Osteoblast (primary cell): ENCODE results near the gene RHOT2. TPM values are rescaled to one million over a fixed set of nuclear protein-coding genes. Genes with fewer than 3 reads are reported as not detected.

ENCODE experiments used
- DNase-seq: peaks from one replicate; pipeline ENCODE4 v3.0.0; 2011; ENCODE audit warnings: low spot score, mixed read lengths; ENCODE audit not compliant: insufficient read length; ENCODE audit errors: missing footprints
- H2AFZ ChIP-seq: 2 replicates; pipeline ENCODE4 v1.6.0; 2011; ENCODE audit warnings: mild to moderate bottlenecking, low read length
- H3K27ac ChIP-seq: 2 replicates; pipeline ENCODE4 v1.5.1; 2011; ENCODE audit warnings: mild to moderate bottlenecking, low read depth, low read length, moderate library complexity
- H3K27me3 ChIP-seq: 2 replicates; pipeline ENCODE4 v1.6.0; 2012; ENCODE audit warnings: mild to moderate bottlenecking, control low read depth, inconsistent platforms, low read length, moderate library complexity; ENCODE audit not compliant: insufficient read depth
- H3K36me3 ChIP-seq: 2 replicates; pipeline ENCODE4 v1.5.1; 2011; ENCODE audit warnings: mild to moderate bottlenecking, low read length, control low read depth, moderate library complexity; ENCODE audit not compliant: insufficient read depth
- H3K4me1 ChIP-seq: 2 replicates; pipeline ENCODE4 v1.5.1; 2011; ENCODE audit warnings: mild to moderate bottlenecking, low read length, control low read depth, moderate library complexity; ENCODE audit not compliant: insufficient read depth
- H3K4me2 ChIP-seq: 2 replicates; pipeline ENCODE4 v1.6.0; 2011; ENCODE audit warnings: mild to moderate bottlenecking, low read length; ENCODE audit not compliant: insufficient read depth
- H3K4me3 ChIP-seq: fragments of 200-600 bp; sonication (generic); 3 replicates; pipeline ENCODE4 v1.5.1; 2012; ENCODE audit warnings: mild to moderate bottlenecking, low read length, inconsistent platforms; ENCODE audit not compliant: insufficient read depth
- H3K79me2 ChIP-seq: 2 replicates; pipeline ENCODE4 v1.6.0; 2012; ENCODE audit warnings: mild to moderate bottlenecking, low read length, control low read depth, inconsistent platforms; ENCODE audit not compliant: insufficient read depth
- H3K9me3 ChIP-seq: 2 replicates; pipeline ENCODE4 v1.5.1; 2011; ENCODE audit warnings: low read depth, low read length, control low read depth
- H4K20me1 ChIP-seq: 2 replicates; pipeline ENCODE4 v1.6.0; 2012; ENCODE audit warnings: mild to moderate bottlenecking, low read length, control low read depth; ENCODE audit not compliant: insufficient read depth
- total RNA-seq: library from RNA; depleted of rRNA; stranded (reverse); fragments of >200 nt; gene quantifications from 2 replicates; pipeline ENCODE4 v1.2.3, GENCODE V29; 2012
- TF ChIP-seq, protein P1 (sequence below): IDR thresholded peaks from 2 replicates; pipeline ENCODE4 v1.5.1; 2011; ENCODE audit warnings: mild to moderate bottlenecking, low read depth, low read length, moderate library complexity; ENCODE audit errors: extremely low read depth

Gene RHOT2
- total RNA-seq, 1 donor = 42.0 TPM

GRCh38 chr16:678858-679813 lies 11.2 kb downstream of the RHOT2 start:
- no peaks in the 10 kb centered on the region for H3K27me3 ChIP-seq
- peak; percentile 92 for DNase-seq
- H3K79me2 ChIP-seq = peaks cover 33% of the 10 kb centered on the region
- H3K36me3 ChIP-seq = peaks cover 23% of the 10 kb centered on the region
- H4K20me1 ChIP-seq = peaks cover 43% of the 10 kb centered on the region
- H3K4me2 ChIP-seq = peak overlapping the region; percentile 91
- H3K4me1 ChIP-seq = peaks cover 24% of the 10 kb centered on the region
- TF ChIP-seq, protein P1, sequence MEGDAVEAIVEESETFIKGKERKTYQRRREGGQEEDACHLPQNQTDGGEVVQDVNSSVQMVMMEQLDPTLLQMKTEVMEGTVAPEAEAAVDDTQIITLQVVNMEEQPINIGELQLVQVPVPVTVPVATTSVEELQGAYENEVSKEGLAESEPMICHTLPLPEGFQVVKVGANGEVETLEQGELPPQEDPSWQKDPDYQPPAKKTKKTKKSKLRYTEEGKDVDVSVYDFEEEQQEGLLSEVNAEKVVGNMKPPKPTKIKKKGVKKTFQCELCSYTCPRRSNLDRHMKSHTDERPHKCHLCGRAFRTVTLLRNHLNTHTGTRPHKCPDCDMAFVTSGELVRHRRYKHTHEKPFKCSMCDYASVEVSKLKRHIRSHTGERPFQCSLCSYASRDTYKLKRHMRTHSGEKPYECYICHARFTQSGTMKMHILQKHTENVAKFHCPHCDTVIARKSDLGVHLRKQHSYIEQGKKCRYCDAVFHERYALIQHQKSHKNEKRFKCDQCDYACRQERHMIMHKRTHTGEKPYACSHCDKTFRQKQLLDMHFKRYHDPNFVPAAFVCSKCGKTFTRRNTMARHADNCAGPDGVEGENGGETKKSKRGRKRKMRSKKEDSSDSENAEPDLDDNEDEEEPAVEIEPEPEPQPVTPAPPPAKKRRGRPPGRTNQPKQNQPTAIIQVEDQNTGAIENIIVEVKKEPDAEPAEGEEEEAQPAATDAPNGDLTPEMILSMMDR = no peak
- H2AFZ ChIP-seq = peak overlapping the region; percentile 83
- peak overlapping the region; percentile 71 for H3K4me3 ChIP-seq
- no peaks in the 10 kb centered on the region for H3K9me3 ChIP-seq
- no peak overlapping the region for H3K27ac ChIP-seq

GRCh38 chr16:679814-680624 lies 12.1 kb downstream of the RHOT2 start, which contains the start of gene STUB1:
Gene STUB1, plus strand, starts transcription at chr16:680410. Its CDS starts 116 bp downstream, at chr16:680526.
- H3K36me3 ChIP-seq = peaks cover 20% of the 10 kb centered on the region
- H4K20me1 ChIP-seq = peaks cover 36% of the 10 kb centered on the region
- H3K4me3 ChIP-seq = peak within 1 kb of the TSS; percentile 84
- DNase-seq = peak; percentile 99
- H3K4me1 ChIP-seq = peaks cover 26% of the 10 kb centered on the region
- peaks cover 34% of the 10 kb centered on the region for H3K79me2 ChIP-seq
- H3K9me3 ChIP-seq = no peaks in the 10 kb centered on the region
- no peaks in the 10 kb centered on the region for H3K27me3 ChIP-seq
- peak within 1 kb of the TSS; percentile 93 for H3K4me2 ChIP-seq
- peak within 1 kb of the TSS; percentile 66 for H3K27ac ChIP-seq
- TF ChIP-seq, protein P1 = no peak
- peak within 1 kb of the TSS; percentile 83 for H2AFZ ChIP-seq

GRCh38 chr16:680625-680945 lies 12.7 kb downstream of the RHOT2 start:
- H4K20me1 ChIP-seq = peaks cover 34% of the 10 kb centered on the region
- H3K4me2 ChIP-seq = peak overlapping the region; percentile 93
- H3K27me3 ChIP-seq = no peaks in the 10 kb centered on the region
- no peaks in the 10 kb centered on the region for H3K9me3 ChIP-seq
- TF ChIP-seq, protein P1 = no peak
- H3K27ac ChIP-seq = peak overlapping the region; percentile 66
- H3K4me3 ChIP-seq = peak overlapping the region; percentile 84
- H2AFZ ChIP-seq = no peak overlapping the region
- DNase-seq = no peak
- H3K36me3 ChIP-seq = peaks cover 20% of the 10 kb centered on the region
- H3K79me2 ChIP-seq = peaks cover 40% of the 10 kb centered on the region
- peaks cover 26% of the 10 kb centered on the region for H3K4me1 ChIP-seq
